Gastrocnemius medialis (tissue), 4 donors: Measurements from ENCODE around the gene TYW1B.

ENCODE experiments used
- CTCF ChIP-seq, 5 experiments: fragments of 450-650 bp in 3 of 5; fragments of 200-600 bp in 2 of 5; sonication (generic) in 2 of 5; IDR thresholded peaks in 4 of 5; conservative IDR thresholded peaks in 1 of 5; 1 replicate in 4 of 5; 2 replicates in 1 of 5; pipeline ENCODE4 v1.5.1; 2016 to 2019; ENCODE audit warnings: antibody characterized with exemption in 5 of 5, mild to moderate bottlenecking in 3 of 5, moderate library complexity in 3 of 5
- POLR2A ChIP-seq, 2 donors: fragments of 450-650 bp; IDR thresholded peaks; one replicate each; pipeline ENCODE4 v1.6.1; 2017; ENCODE audit warnings: antibody characterized with exemption in 2 of 2, mild to moderate bottlenecking in 2 of 2, moderate library complexity in 2 of 2

DNA sequence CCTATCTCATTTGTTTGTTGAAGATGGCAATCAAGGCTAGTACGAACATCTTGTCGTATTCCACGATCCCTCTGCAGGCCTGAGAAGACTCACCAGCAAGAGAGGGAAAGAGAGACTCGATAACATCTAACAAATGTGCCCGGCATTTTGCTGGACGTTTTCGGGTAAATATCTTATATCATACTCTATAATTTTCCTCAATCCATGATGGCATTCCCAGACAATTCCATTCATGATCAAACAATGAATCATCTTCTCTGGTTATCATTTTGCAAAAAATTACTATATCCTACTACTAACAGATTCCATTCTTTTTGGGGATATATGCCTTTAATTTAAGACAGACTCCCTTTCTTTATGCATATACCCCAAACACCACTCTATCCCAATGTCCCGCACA is 118.1 kb downstream of the TYW1B start:
- TF ChIP-seq CTCF (IDR thresholded peaks at IDR 0.05 in 4 of 5, conservative IDR thresholded peaks at IDR 0.05 in 1 of 5): no peak
- TF ChIP-seq POLR2A (IDR thresholded peaks at IDR 0.05): no peak
